ENCODE measurements around the gene SCRG1.

The SCRG1 gene

DNA sequence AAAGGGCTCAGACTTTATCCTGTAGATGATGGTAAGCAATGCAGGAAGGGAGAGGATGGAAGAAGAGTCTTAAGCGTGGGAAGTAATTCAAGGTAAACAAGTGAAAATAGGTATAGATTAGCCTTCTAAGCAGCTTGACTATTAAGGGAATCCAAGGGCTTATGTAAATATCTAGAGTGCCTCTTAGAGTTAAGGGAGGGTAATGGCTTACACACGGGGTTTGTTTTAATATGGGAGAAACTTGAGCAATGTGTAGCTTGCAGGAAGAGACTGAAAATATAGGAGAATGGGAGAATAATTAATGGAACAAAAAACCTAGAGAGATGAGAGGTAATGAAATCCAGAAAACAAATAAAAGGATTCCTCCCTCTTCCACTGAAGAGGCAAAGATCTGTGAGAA is 41.0 kb downstream of the SCRG1 start:
- no peak for DNase-seq

DNA sequence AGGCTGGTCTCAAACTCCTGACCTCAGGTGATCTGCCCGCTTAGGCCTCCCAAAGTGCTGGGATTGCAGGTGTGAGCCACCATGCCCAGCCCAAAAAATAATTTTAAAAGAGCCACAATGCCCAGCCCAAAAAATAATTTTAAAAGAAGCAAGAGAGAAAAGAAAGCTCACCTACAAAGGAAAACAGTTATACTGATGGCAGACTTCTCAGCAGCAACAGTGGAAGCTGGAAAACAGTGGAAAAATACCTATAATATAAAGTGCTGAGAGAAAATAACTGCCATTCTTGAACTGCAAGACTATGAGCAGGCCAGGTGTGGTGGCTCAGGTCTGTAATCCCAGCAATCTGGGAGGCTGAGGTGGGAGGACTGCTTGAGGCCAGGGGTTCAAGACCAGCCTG is 51.4 kb downstream of the SCRG1 start:
- DNase-seq, result no peak

- no peak for DNase-seq
These were observed 52.8 kb downstream of the SCRG1 start for GRCh38 chr4:173346074-173346473.

DNA sequence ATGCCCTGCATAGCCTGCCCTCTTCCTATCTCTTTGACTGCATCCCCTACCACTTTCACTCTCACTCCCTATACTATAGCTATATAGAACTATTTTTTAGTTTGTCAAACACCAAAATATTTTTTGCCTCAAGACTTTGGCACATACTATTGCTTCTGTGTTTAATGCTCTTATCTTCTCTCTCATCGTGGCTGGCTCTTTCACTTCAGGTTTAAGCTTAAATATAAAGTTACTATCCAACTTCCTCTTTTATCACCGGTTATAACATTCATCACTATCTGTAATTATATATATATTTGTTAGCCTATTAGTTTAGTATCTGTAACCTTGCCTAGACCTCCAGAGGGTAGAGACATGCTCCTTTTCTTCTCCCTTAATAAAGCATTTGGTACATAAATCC is 53.3 kb downstream of the SCRG1 start:
- DNase-seq, result no peak

DNA sequence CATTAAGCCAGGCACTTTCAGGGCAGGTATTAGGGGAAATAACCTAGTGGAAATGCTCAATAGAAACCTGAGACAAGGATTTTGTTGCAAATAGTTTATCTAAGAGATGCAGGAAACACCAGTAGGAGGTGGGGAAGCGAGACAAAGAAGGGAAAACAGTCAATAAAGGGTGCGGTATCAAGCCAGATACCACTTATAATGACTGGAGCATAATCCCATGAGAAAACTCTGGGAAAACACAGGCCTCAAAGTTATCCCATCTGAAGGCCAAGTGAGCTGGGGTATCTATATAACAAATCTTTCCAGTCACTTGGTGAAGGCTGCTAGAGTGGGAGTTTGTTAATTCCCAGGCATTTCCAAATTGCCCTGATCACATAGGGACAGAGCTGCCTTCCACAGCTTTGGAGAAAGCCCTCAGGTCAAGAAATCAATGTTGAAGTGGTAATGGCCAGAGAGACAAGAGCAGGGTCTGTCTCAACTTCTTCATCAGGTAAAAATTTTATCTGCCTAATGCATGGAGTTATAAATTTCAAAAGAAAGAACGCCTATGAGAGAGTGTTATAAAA is 55.0 kb downstream of the SCRG1 start:
- DNase-seq, result no peak

- DNase-seq, result no peak
These were observed 61.5 kb downstream of the SCRG1 start for GRCh38 chr4:173337463-173337862.

DNA sequence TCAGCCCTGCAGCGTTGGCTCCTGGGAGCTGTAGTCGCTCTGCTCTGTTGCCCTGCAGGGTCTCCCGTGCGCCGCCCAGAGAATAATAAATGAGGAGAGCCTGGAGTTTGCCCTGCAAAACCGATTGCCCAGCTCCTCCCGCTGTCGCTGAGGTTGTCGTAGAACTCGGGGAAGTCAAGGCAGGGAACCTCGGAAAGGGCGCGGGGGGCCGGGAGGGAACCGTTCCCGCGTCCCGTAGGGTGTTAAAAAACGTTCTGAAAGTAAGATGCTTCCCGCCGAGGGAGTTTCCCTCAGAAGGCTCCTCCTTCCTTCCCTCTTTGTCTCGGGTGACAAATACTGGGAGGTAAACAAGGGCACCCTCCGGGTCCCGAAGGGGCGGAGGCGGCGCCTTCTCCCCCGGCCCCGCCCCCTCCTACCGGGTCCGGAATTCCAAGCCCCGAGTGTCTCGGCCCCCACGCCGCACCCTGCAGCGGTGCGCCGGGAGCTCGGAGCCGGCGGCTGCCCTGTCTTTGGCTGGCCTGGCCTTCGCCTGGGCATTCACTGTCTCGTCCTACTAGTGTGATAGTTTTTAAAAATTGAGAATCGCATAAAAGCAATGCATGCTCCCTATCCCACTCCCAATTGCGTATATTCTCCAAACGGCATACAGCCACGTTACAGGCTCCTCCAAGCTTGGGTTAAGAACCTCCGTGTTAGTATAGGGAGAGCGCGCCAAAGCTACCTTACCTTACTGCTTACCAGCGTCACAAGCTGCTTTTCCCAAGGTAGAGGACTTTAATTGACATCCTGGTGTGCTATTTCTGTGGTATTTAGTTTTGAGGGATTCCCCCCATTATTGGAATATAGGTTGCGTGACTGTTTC is 63.8 kb downstream of the SCRG1 start:
- peak; percentile 30 for DNase-seq

Measured in midbrain (tissue), 1 donor.